ENCODE data around the gene FBXL7.

Gene FBXL7

GRCh38 chr5:15786884-15787283, 286.9 kb downstream of the FBXL7 start:
- no peak for DNase-seq

GRCh38 chr5:15787681-15788080, 287.7 kb downstream of the FBXL7 start:
- no peak for DNase-seq

- no peak for DNase-seq
Observed at GRCh38 chr5:15789642-15790041, 289.7 kb downstream of the FBXL7 start.

GRCh38 chr5:15790446-15791018, 290.6 kb downstream of the FBXL7 start:
- DNase-seq, result no peak

- no peak for DNase-seq
Observed at GRCh38 chr5:15791274-15791673, 291.3 kb downstream of the FBXL7 start.

- no peak for DNase-seq
Observed at GRCh38 chr5:15791859-15792258, 291.9 kb downstream of the FBXL7 start.

GRCh38 chr5:15794052-15794985, 294.3 kb downstream of the FBXL7 start:
- no peak for DNase-seq

- DNase-seq, result no peak
Observed at GRCh38 chr5:15796096-15796495, 296.1 kb downstream of the FBXL7 start.

- DNase-seq, result no peak
Observed at GRCh38 chr5:15796557-15796956, 296.6 kb downstream of the FBXL7 start.

- no peak for DNase-seq
Observed at GRCh38 chr5:15797116-15797515, 297.1 kb downstream of the FBXL7 start.

- no peak for DNase-seq
Observed at GRCh38 chr5:15798006-15798405, 298.0 kb downstream of the FBXL7 start.

GRCh38 chr5:15799014-15799413, 299.0 kb downstream of the FBXL7 start:
- no peak for DNase-seq

GRCh38 chr5:15799612-15800011, 299.6 kb downstream of the FBXL7 start:
- no peak for DNase-seq

GRCh38 chr5:15803280-15803679, 303.3 kb downstream of the FBXL7 start:
- DNase-seq, result no peak

- DNase-seq, result no peak
Observed at GRCh38 chr5:15806613-15807012, 306.6 kb downstream of the FBXL7 start.

- DNase-seq, result no peak
Observed at GRCh38 chr5:15807248-15807647, 307.3 kb downstream of the FBXL7 start.

GRCh38 chr5:15807871-15808270, 307.9 kb downstream of the FBXL7 start:
- no peak for DNase-seq

GRCh38 chr5:15808577-15808976, 308.6 kb downstream of the FBXL7 start:
- DNase-seq, result no peak

GRCh38 chr5:15819617-15820016, 319.6 kb downstream of the FBXL7 start:
- no peak for DNase-seq

- no peak for DNase-seq
Observed at GRCh38 chr5:15821506-15821905, 321.5 kb downstream of the FBXL7 start.

- DNase-seq, result no peak
Observed at GRCh38 chr5:15823398-15823797, 323.4 kb downstream of the FBXL7 start.

GRCh38 chr5:15827741-15828140, 327.8 kb downstream of the FBXL7 start:
- DNase-seq, result no peak

- DNase-seq, result no peak
Observed at GRCh38 chr5:15831408-15831807, 331.4 kb downstream of the FBXL7 start.

GRCh38 chr5:15833365-15833764, 333.4 kb downstream of the FBXL7 start:
- DNase-seq, result no peak

All from activated CD4-positive, alpha-beta T cell treated with anti-CD3 and anti-CD28 coated beads for 48 hours (primary cell).